ENCODE data around the gene LRRC1. TPM values are rescaled to one million over a fixed set of nuclear protein-coding genes. Genes with fewer than 3 reads are reported as not detected.

The LRRC1 gene
- total and polyA plus RNA-seq, 2 of the 8 experiments (the other 6 are each of a cell fraction or from before 2014, with no cell fraction given) = 6.7 to 15.9 TPM

- H3K23me2 ChIP-seq (ENCODE audit: low read depth, low read length) = no peaks in the 10 kb centered on the region
- no peak overlapping the region for H3K4ac ChIP-seq (replicated peaks; ENCODE audit: insufficient read length, low read depth, low read length)
- H4K8ac ChIP-seq (ENCODE audit: extremely low read depth, insufficient read depth, low read length) = no peak overlapping the region
- H3K4me2 ChIP-seq (ENCODE audit: insufficient read depth in 1 of 2, low read depth in 2 of 2, low read length in 2 of 2) = no peak overlapping the region
- H2AFZ ChIP-seq (ENCODE audit: low read length) = no peak overlapping the region
- H4K5ac ChIP-seq (ENCODE audit: insufficient read length, low read depth, low read length) = no peak overlapping the region
- no peak overlapping the region for H2BK12ac ChIP-seq (ENCODE audit: low read depth, low read length)
- no peak overlapping the region for H2BK15ac ChIP-seq (ENCODE audit: low read length)
- no peak overlapping the region for H3K14ac ChIP-seq (ENCODE audit: insufficient read length)
- peaks cover 0 to 3% (median 0%) of the 10 kb centered on the region in 4 experiments; a peak in 1 of 7 replicates for H3K4me1 ChIP-seq (replicated peaks in 1 of 4; ENCODE audit: control insufficient read depth in 3 of 4, insufficient read depth in 4 of 4, low read length in 3 of 4)
- H3K9me3 ChIP-seq (ENCODE audit: insufficient read depth in 2 of 2, low read depth in 1 of 2, low read length in 1 of 2) = no peaks in the 10 kb centered on the region
- no peak overlapping the region for H2BK20ac ChIP-seq (ENCODE audit: low read length)
- H3K4me3 ChIP-seq (ENCODE audit: extremely low read depth in 1 of 4, insufficient read depth in 2 of 4, low read depth in 3 of 4, low read length in 4 of 4) = no peak overlapping the region
- POLR2A ChIA-PET (ENCODE audit: partially characterized antibody) = no interaction called here
- H3K36me3 ChIP-seq (ENCODE audit: control insufficient read depth in 2 of 4, insufficient read depth in 4 of 4, low read length in 3 of 4) = peaks cover 0 to 7% (median 0%) of the 10 kb centered on the region in 4 experiments; a peak in 1 of 8 replicates
- no peak overlapping the region for H3K23ac ChIP-seq (ENCODE audit: insufficient read length)
- FAIRE-seq (no peak), DNase-seq (ENCODE audit: low read depth in 1 of 2, low spot score in 2 of 2) (no peak)
- no peak overlapping the region for H3K18ac ChIP-seq (ENCODE audit: extremely low read depth, low read length)
- no peaks in the 10 kb centered on the region for H3K79me2 ChIP-seq (ENCODE audit: control insufficient read depth in 1 of 2, insufficient read depth in 2 of 2, low read length in 2 of 2)
- no peak overlapping the region for H2AK5ac ChIP-seq (ENCODE audit: low read depth, low read length)
- H3K56ac ChIP-seq (replicated peaks; ENCODE audit: insufficient read length, low read depth, low read length) = no peak overlapping the region
- H4K91ac ChIP-seq (replicated peaks; ENCODE audit: insufficient read length, low read length) = no peak overlapping the region
- H3K79me1 ChIP-seq (ENCODE audit: low read depth, low read length) = no peaks in the 10 kb centered on the region
- H2BK120ac ChIP-seq (replicated peaks; ENCODE audit: low read depth, low read length) = no peak overlapping the region
- CTCF ChIA-PET (ENCODE audit: partially characterized antibody) = no interaction called here
- H4K20me1 ChIP-seq (replicated peaks in 1 of 2; ENCODE audit: control insufficient read depth in 1 of 2, insufficient read depth in 2 of 2, low read length in 2 of 2) = no peaks in the 10 kb centered on the region
- 96% methylated on average over 2 of the region's 2 CpGs; no CpG with 5 or more reads in 1 of the 2 experiments for WGBS, 2 experiments (ENCODE audit: extremely low coverage in 1 of 2, insufficient coverage in 1 of 2, insufficient read length in 1 of 2, insufficient replicate concordance in 2 of 2, low coverage in 1 of 2, low lambda C conversion rate in 2 of 2, missing lambda C conversion rate in 1 of 2)
- H2BK5ac ChIP-seq (ENCODE audit: low read depth, low read length) = no peak overlapping the region
- H3K9ac ChIP-seq (replicated peaks in 1 of 4; ENCODE audit: extremely low read depth in 1 of 4, low read depth in 3 of 4, low read length in 3 of 4) = no peak overlapping the region
- H3K27ac ChIP-seq (ENCODE audit: low read depth, low read length) = no peak overlapping the region
- no peaks in the 10 kb centered on the region for H3K27me3 ChIP-seq (replicated peaks in 1 of 4; ENCODE audit: control insufficient read depth in 3 of 4, extremely low read depth in 1 of 4, insufficient read depth in 3 of 4, low read length in 3 of 4)
- TF ChIP-seq ZNF274 (IDR thresholded peaks at IDR 0.05; ENCODE audit: borderline replicate concordance, extremely low read depth, low read length) = no peak
- TF ChIP-seq E2F6 (IDR thresholded peaks at IDR 0.05) = no peak
- TF ChIP-seq EZH2 (IDR thresholded peaks at IDR 0.05; ENCODE audit: low read depth, low read length, severe bottlenecking) = no peak
- no peak for TF ChIP-seq FOSL1 (IDR thresholded peaks at IDR 0.05; ENCODE audit: insufficient read depth, low read depth, low read length)
- TF ChIP-seq BRCA1 (IDR thresholded peaks at IDR 0.05; ENCODE audit: low read depth, low read length) = no peak
- no peak for TF ChIP-seq SP4 (IDR thresholded peaks at IDR 0.05; ENCODE audit: low read length)
- TF ChIP-seq CBX8 (IDR thresholded peaks at IDR 0.05; ENCODE audit: borderline replicate concordance, low read depth, low read length) = no peak
- TF ChIP-seq ATF3 (IDR thresholded peaks at IDR 0.05; ENCODE audit: insufficient read depth, low read depth, low read length) = no peak
- no peak for TF ChIP-seq CTCF (IDR thresholded peaks at IDR 0.05; ENCODE audit: control extremely low read depth in 1 of 3, insufficient read depth in 1 of 3, low read depth in 1 of 3, low read length in 3 of 3)
- TF ChIP-seq JUND (IDR thresholded peaks at IDR 0.05; ENCODE audit: low read length) = no peak
- TF ChIP-seq NRF1 (IDR thresholded peaks at IDR 0.05; ENCODE audit: low read depth, low read length) = no peak
Measured at GRCh38 chr6:53903357-53903756, 108.6 kb downstream of the LRRC1 start.
